ENCODE data around the gene ZNF839.

GRCh38 chr14:102304611-102305506 is 14.7 kb upstream of the ZNF839 start, which contains the start of gene MOK:
- TF ChIP-seq, protein P1, sequence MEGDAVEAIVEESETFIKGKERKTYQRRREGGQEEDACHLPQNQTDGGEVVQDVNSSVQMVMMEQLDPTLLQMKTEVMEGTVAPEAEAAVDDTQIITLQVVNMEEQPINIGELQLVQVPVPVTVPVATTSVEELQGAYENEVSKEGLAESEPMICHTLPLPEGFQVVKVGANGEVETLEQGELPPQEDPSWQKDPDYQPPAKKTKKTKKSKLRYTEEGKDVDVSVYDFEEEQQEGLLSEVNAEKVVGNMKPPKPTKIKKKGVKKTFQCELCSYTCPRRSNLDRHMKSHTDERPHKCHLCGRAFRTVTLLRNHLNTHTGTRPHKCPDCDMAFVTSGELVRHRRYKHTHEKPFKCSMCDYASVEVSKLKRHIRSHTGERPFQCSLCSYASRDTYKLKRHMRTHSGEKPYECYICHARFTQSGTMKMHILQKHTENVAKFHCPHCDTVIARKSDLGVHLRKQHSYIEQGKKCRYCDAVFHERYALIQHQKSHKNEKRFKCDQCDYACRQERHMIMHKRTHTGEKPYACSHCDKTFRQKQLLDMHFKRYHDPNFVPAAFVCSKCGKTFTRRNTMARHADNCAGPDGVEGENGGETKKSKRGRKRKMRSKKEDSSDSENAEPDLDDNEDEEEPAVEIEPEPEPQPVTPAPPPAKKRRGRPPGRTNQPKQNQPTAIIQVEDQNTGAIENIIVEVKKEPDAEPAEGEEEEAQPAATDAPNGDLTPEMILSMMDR (IDR thresholded peaks at IDR 0.05): no peak
- TF ChIP-seq, protein P2, sequence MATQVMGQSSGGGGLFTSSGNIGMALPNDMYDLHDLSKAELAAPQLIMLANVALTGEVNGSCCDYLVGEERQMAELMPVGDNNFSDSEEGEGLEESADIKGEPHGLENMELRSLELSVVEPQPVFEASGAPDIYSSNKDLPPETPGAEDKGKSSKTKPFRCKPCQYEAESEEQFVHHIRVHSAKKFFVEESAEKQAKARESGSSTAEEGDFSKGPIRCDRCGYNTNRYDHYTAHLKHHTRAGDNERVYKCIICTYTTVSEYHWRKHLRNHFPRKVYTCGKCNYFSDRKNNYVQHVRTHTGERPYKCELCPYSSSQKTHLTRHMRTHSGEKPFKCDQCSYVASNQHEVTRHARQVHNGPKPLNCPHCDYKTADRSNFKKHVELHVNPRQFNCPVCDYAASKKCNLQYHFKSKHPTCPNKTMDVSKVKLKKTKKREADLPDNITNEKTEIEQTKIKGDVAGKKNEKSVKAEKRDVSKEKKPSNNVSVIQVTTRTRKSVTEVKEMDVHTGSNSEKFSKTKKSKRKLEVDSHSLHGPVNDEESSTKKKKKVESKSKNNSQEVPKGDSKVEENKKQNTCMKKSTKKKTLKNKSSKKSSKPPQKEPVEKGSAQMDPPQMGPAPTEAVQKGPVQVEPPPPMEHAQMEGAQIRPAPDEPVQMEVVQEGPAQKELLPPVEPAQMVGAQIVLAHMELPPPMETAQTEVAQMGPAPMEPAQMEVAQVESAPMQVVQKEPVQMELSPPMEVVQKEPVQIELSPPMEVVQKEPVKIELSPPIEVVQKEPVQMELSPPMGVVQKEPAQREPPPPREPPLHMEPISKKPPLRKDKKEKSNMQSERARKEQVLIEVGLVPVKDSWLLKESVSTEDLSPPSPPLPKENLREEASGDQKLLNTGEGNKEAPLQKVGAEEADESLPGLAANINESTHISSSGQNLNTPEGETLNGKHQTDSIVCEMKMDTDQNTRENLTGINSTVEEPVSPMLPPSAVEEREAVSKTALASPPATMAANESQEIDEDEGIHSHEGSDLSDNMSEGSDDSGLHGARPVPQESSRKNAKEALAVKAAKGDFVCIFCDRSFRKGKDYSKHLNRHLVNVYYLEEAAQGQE (IDR thresholded peaks at IDR 0.05): no peak
- TF ChIP-seq FOSL2 (IDR thresholded peaks at IDR 0.05): no peak
- no peak for TF ChIP-seq FOSL2 (CRISPR knock-in tag; IDR thresholded peaks at IDR 0.05)
- no peak for TF ChIP-seq CEBPB (IDR thresholded peaks at IDR 0.05)
